Prostate gland (tissue), 2 donors: ENCODE measurements around the gene RALGPS1.

Experiments
- POLR2A ChIP-seq: fragments of 450-650 bp; IDR thresholded peaks from one replicate; pipeline ENCODE4 v1.6.1; 2016; ENCODE audit warnings: antibody characterized with exemption, mild to moderate bottlenecking
- POLR2AphosphoS5 ChIP-seq: sonication (generic); formaldehyde crosslinking; IDR thresholded peaks from one replicate; pipeline ENCODE4 v1.6.1; 2017; ENCODE audit warnings: antibody characterized with exemption
- TF ChIP-seq, protein P1 (sequence below), 4 experiments: fragments of 200-600 bp in 2 of 4; fragments of 450-650 bp in 2 of 4; sonication (generic) in 2 of 4; IDR thresholded peaks; 1 replicate in 3 of 4; 2 replicates in 1 of 4; pipeline ENCODE4 v1.5.1; 2016 to 2019; ENCODE audit warnings: antibody characterized with exemption in 4 of 4, mild to moderate bottlenecking in 2 of 4, moderate library complexity in 2 of 4

DNA sequence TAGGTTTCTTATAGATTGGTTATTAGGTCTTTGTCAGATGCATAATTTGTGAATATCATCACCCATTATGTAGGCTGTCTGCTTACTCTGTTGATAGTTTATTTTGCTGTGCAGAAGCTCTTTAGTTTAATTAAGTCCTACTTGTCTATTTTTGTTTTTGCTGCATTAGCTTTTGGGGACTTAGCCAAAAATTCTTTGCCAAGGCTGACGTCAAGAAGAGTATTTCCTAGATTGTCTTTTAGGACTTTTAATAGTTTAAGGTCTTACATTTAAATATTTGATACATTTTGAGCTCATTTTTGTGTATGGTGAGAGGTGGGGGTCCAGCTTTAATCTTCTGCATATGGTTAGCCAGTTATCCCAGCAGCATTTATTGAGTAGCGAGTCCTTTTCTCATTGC, 232.7 kb downstream of the RALGPS1 start:
- no peak for TF ChIP-seq POLR2A
- TF ChIP-seq, protein P1, sequence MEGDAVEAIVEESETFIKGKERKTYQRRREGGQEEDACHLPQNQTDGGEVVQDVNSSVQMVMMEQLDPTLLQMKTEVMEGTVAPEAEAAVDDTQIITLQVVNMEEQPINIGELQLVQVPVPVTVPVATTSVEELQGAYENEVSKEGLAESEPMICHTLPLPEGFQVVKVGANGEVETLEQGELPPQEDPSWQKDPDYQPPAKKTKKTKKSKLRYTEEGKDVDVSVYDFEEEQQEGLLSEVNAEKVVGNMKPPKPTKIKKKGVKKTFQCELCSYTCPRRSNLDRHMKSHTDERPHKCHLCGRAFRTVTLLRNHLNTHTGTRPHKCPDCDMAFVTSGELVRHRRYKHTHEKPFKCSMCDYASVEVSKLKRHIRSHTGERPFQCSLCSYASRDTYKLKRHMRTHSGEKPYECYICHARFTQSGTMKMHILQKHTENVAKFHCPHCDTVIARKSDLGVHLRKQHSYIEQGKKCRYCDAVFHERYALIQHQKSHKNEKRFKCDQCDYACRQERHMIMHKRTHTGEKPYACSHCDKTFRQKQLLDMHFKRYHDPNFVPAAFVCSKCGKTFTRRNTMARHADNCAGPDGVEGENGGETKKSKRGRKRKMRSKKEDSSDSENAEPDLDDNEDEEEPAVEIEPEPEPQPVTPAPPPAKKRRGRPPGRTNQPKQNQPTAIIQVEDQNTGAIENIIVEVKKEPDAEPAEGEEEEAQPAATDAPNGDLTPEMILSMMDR (IDR thresholded peaks at IDR 0.05): no peak
- TF ChIP-seq POLR2AphosphoS5: no peak
